GM18907 (cell line): ENCODE results near the gene PRELID3B.

ENCODE experiments used
- ATAC-seq: cut with Tn5 transposase; IDR thresholded peaks from one replicate; pipeline ENCODE4 v1.9.1; 2021; ENCODE audit warnings: mild to moderate bottlenecking, moderate library complexity; ENCODE audit not compliant: unreplicated experiment

Gene PRELID3B

GRCh38 chr20:58997141-58997770 is 45.3 kb downstream of the PRELID3B start:
- ATAC-seq: no peak

- ATAC-seq: no peak
These were observed 46.4 kb downstream of the PRELID3B start for GRCh38 chr20:58996226-58996611.

GRCh38 chr20:58995461-58996225 is 46.9 kb downstream of the PRELID3B start:
- ATAC-seq: no peak

DNA sequence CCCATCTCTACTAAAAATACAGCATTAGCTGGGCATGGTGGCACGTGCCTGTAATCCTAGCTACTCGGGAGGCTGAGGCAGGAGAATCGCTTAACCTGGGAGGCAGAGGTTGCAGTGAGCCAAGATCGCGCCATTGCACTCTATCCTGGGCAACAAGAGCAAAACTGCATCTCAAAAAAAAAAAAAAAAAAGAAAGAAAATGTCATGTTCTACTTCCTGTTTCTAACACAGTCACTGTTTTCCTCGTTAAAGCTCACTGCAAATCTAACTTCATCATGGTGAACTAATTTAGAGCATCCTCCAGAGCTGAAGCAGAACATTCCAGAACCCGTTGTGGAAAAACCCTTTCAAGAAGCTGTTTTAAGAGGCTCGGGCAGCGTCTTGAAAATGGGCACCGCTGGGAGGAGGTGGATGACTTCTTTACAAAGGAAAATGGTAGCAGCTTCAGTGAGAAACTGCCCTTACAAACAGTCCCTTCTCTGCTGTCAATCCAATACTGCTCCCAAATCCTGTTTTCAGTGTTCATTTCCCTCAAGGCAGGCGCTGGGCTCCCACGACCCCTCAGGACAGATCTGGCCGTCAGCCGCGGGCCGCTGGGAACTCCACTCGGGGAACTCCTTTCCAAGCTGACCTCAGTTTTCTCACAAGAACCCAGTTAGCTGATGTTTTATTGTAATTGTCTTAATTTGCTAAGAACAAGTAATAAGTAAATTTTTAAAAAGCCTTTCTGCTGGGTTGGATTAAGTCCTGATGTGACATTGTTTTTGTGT is 48.0 kb downstream of the PRELID3B start:
- ATAC-seq: no peak

GRCh38 chr20:58993332-58994248 is 49.0 kb downstream of the PRELID3B start:
- no peak for ATAC-seq

DNA sequence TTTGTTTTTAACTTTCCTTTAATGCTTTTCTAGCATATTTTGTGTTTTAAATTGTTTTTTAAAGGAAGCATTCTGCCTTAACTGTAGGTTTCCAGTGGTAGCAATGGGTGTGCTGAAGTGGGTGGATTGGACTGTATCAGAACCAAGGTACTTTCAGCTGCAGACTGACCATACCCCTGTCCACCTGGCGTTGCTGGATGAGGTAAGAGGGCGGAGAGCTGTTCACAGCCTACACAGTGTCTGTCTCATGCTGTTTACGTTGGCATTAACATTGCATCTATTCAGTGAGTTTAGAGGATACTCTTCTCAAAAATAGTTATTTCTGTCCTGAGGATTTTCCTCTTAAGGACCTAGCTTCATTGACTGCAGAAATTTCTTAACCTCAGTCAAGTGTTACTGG is 49.7 kb downstream of the PRELID3B start:
- no peak for ATAC-seq

DNA sequence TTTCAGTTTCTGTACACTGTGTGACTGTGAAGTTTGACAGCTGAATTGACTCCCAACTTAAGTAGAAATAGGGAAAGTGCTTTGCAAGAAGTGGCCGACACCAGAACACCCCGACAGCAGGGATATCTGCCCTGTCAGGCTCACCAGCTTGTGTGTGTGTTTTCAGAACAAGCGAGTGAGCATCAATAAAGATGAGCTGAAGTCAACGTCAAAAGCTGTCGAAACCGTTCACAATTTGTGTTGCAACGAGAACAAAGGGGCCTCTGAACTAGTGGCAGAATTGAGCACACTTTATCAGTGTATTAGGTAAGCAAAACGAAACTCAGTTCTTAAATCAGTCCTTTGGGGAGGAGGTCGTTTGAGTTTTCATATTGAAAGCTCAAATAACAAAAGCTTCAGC is 50.9 kb downstream of the PRELID3B start:
- ATAC-seq: no peak

- ATAC-seq: no peak
These were observed 51.7 kb downstream of the PRELID3B start for GRCh38 chr20:58990651-58991445.

DNA sequence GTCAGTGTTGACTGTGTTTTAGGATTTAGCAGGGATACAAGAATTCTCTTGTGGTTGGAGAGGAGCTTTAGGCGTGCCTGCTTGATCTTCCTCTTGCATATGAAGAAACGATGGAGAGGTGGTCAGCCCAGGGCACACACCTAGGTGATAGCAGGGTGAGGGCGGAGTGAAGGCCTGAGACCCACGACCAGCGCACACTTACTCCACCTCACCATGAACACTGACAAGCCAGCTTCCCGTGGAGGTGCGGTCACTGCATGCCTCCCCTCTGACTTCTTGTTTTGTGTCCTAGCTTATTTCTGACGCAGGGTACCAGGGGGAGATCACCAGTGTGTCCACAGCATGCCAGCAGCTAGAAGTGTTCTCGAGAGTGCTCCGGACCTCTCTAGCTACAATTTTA is 53.4 kb downstream of the PRELID3B start:
- no peak for ATAC-seq

DNA sequence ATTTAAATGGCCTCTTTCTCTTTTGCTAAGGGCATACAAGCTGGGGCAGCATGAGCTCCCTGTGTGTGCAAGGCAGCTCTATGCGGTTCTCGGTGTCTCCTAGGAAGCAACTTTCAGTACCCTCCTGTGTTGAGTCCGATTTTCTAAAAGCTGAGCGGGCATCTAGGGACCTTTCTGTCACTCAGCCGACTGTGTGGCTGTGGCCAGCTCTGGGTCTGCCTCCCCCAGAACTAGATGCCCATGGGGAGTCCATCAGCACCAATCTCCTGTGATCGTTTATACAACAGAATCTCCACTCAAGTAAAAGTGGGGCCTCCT is 54.1 kb downstream of the PRELID3B start:
- no peak for ATAC-seq

GRCh38 chr20:58987790-58988564 is 54.6 kb downstream of the PRELID3B start:
- no peak for ATAC-seq

DNA sequence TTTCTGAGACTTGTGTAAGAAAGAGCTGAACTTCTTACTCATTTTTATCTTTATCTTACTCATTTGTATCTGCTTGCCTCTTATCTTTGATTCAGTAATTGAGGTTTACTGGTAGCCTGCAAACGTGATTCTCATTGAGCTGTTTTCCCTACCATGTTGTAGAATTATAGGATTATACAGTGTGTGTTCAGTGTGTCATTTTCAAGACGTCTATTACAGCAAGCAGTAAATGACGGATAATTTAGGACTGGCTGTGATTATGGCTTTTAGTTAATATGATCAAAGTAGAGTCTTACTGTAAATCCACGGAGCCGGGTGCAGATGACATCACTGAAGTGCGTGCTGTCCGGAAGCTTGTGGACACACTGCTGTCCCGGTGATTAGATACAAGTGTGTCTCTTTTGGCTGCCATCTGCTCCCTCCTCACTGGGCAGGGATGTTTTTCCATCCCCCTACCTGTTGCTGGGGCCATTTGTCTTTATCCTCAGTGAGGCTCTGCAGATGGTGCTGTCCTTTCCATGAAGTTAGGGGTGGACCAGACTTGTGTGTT is 55.5 kb downstream of the PRELID3B start:
- no peak for ATAC-seq

GRCh38 chr20:58986286-58986967 is 56.2 kb downstream of the PRELID3B start:
- ATAC-seq: no peak

DNA sequence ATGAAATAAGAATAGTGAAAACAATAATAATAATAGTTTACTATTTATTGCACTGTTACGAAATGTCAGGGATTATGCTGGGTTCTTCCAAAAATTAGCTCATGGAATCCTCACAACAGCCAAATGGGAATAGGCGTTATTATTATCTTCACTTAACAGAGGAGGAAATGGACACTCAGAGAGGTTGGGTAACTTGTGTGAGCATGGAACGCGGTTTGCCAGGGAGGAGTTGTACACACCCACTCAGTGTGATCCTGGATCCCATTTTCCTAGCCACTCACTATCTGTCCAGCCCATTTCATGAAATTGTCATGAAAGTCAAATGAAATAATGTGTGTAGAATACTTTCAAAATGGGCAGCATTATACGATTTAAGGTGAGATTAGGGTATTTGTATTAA is 56.9 kb downstream of the PRELID3B start:
- no peak for ATAC-seq

GRCh38 chr20:58984691-58985090 is 57.9 kb downstream of the PRELID3B start:
- no peak for ATAC-seq
